GM18519 (cell line): Measurements from ENCODE around the gene MPZL1.

Experiments
- ATAC-seq: cut with Tn5 transposase; IDR thresholded peaks from one replicate; pipeline ENCODE4 v1.9.1; 2021; ENCODE audit warnings: mild to moderate bottlenecking, moderate library complexity; ENCODE audit not compliant: unreplicated experiment, low FRiP score

Gene MPZL1

DNA sequence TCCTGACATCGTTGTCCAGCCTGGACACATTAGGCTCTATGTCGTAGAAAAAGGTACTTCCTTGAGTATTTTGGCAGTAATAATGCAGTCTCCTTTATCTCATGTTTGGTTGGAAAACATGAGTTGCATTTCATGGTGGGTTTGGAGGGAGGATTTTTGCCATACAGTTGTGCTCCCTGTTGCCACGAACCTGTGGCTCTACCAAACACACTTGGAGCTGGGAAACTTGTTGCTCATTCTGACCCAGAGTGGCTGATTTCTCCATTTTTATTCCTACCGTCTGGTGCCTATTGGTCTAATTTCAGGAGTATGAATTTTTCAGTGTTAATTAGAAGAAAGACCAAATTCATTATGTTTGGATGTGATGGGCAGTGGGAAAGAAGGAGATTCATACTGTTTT lies 50.7 kb downstream of the MPZL1 start:
- no peak for ATAC-seq

DNA sequence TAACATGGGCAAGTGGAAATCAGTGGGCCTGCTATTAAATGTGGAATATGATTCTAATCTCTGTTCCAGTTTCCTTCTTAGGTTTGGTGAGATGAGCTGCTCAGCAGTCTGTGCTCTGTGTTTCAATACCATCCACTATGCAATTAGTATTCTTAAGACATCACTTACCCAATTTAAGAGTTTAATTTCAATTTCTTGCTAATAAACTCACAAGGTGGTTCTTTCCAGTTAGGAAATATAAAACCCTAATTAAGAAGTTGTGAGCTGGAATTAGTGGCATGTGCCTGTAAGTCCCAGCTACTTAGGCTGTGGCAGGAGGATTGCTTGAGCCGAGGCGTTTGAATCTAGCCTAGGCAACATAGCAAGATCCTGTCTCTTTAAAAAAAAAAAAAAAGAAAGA lies 51.7 kb downstream of the MPZL1 start:
- ATAC-seq = no peak

DNA sequence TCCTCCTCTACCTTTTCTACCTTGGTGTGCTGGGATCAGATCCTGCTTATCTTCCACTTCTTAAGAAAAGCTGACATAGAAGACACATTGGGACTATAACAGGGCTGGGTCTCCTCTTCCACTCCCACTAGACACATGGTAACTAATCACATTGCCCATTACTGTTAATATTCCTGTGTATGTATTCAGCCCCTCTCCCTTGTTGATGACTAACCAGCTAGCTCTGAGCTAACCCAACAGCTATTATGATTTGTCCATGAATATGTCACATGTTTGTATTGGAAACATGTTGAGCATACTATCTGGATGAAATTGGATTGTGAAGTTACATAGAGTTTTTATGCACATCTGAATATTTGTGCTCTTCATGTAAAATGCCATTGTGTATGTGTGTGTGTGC lies 52.9 kb downstream of the MPZL1 start:
- ATAC-seq = no peak

DNA sequence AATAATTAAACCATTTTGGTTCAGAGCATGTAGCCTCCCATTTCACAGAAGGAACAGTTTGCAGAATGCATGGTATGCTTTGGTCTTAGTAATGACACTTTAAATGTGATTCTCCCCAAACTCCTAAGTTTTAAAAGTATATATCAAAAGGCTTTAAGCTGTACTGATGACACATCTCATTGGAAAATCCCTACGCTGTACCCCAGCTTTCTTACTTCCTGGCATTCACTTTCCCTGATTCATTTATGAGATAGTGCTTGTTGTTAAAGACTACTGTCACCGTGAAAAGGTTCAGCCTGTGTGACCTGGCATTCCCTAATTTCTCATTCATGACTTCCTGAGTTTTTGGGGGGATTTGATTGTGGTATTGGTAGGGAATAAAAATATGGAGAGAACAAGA lies 53.4 kb downstream of the MPZL1 start:
- no peak for ATAC-seq

DNA sequence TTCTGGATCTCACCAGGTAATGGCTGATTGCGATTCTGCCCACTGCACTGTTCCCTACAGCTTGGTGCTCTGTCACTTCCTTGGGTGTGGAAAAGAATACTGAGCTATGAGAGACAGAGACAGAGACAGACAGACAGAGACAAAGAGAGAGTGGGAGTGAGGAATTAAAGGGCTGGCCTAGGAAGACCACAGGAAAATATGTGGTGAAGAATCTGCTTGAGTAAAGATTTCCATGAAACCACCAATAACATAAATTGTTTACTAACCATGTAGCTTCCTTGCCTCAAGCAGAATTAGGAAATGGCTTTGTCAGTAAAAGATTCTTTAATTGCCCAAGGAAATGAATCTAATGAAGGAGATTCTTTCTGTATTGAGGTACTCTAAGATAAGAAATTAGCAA lies 54.4 kb downstream of the MPZL1 start:
- ATAC-seq = no peak

DNA sequence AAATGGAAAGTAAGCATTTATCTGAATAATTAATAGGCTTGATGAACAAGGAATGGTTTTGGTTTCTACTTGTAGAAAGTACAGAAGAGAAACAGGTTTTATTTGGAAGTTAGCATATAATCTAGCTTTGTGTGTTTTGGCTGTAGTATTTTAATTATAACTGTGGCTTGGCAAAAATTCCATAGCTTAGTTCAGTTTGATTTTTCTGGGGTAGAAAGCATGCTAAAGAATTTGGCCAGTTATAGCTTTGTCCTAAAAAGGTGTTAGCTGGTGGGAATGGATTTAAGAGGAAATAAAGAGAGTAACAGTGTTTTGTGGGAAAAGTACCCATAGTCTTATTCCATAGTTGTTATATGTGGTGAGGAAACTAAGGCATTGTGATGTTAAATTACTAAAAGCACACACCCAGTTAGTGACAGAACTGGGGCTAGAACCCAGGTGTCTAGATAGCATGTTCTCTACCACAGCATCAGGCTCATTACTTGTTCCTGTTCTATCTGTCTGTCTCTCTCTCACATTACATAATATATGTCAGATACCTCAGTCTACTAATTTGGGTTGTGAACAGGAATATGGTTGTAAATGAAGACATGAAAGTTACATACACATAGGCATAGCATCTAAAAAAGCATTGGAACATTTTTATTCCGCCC lies 55.0 kb downstream of the MPZL1 start:
- no peak for ATAC-seq

DNA sequence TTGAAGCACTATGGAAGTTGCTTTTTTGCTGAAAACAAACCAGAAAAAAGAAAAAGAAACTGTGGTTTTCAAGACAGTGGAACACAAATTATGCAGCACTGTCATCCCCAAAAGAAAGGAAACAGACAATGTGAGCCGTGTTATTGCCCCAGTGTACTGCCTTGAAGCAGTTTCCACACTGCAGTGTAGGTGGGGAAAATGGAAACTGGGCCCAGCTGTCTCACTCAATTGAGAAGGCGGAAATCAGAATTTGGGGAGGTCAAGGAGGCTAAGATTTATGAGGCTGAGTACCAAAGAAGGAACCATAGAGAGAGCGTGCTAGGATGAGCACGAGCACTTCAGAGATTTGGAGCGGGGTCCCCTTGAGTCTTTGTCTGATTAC lies 55.5 kb downstream of the MPZL1 start:
- ATAC-seq = no peak

DNA sequence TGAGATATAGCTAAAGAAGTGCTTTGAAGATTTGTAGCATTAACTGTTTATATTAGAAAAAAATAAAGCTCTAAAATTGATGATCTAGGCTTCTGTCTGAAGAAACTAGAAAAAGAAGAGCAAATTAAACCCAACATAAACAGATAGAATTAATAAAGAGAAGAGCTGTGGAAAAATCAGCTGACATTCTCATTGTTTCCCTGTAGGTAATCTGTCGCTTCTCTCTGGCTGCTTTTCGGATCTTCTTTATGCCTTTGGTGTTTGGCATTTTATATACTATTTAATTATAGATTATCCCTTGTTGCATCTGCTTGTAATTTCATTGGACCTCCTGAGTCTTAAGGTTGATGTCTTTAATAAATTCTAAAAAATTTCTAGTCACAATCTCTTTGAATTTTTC lies 59.8 kb downstream of the MPZL1 start:
- no peak for ATAC-seq

DNA sequence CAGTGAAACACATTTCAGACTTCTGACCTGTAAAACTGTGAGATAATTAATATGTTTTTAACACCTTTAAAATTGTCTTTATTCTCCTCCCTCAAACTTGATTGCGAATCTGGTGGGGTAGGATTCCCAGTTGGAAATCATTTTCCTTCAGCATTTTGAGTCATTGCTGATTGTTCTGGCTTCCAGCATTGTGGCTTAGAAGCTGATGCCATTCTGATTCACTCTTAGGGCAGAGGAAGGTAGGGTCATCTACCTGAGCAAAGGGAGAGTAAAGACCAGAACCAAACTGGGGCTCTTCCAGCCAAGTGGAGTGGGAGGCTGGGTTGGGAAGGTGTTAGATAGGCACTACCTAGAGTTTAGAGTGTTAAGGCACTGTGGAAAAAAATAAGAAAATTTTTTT lies 61.2 kb downstream of the MPZL1 start:
- no peak for ATAC-seq

DNA sequence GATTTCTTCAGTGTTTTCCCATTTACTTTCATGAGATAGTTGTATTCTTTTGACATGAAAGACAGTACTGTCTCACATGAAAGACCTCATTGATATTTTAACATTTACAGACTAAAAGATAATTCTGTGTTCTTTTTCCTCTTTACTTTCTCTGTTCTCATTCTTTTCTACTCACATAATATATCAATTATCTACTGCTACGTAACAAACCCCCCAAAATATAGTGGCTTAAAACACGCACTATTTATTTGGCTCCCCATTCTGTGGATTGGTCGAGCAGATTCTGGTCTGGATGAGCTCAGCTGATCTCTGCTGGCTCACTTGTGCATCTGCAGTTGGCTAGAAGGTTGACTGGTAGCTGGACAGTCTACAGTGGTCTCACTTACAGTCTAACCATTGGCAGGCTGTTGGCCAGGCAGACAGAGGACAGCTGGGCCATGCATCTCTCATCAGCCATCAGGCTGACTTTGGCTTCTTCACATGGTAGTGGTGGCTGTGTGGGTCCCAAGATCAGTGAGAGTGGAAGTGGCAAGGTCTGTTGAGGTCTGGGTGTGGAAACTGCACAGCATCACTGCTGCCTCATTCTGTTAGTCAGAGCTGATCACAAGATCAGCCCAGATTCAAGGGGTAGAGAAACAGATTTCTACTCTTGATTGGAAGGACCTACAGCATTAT lies 63.2 kb downstream of the MPZL1 start:
- no peak for ATAC-seq

DNA sequence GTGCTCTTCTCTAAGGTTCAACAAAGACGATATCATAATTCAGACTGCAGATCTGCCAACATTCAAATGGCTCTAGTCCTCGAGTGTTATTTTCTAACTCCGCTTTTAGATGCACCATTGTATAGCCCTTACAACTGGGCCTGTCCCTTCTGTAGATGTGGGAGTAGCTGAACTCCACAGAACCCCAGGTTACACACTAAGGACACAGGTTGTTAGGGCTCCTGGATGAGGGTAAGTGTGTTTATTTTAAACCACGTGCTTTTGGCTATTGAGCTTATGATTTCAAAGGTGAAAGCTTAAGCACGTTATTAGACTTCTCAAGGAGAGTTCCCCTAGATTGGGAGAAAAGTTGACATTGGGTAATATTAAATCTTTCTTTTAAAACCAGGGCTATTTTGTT lies 64.7 kb downstream of the MPZL1 start:
- ATAC-seq = no peak

DNA sequence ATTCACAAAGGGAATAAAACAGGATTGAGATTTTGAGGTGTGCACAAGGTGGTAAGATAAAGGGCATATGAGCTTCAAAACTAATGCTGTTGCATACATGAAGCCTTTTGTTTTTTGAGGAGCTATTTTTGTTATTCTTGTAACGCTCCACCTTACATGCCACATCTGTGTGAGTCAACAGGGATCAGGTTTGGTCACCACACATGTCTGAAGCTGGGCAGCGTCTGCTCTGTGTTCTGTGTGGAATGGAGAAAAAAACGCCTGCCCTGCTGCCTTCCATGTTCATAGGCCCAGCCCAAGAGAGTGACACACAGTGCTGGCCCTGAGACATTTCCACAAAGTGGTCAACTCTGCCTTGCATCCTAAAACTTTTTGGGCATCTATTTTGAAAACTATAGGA lies 67.7 kb downstream of the MPZL1 start:
- no peak for ATAC-seq

DNA sequence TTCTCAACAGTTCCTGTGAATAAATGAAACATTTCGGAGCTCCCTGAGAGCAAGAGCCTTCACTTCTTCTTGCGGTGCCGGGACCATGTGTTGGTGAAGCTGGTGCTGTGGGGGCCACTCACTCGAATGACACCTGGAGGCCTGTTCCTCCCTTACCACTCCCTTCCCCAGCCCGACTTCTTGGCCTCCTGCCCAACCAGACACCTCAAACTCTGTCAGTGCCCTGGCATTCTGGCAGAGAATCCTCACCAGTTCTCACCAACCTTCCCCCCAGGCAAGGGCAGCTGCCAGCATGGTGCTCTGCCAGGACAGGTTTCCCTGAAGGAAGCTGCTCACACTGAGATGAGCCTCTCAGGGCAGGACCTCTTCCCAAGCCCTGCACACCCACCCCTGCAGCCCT lies 68.3 kb downstream of the MPZL1 start:
- ATAC-seq = no peak

DNA sequence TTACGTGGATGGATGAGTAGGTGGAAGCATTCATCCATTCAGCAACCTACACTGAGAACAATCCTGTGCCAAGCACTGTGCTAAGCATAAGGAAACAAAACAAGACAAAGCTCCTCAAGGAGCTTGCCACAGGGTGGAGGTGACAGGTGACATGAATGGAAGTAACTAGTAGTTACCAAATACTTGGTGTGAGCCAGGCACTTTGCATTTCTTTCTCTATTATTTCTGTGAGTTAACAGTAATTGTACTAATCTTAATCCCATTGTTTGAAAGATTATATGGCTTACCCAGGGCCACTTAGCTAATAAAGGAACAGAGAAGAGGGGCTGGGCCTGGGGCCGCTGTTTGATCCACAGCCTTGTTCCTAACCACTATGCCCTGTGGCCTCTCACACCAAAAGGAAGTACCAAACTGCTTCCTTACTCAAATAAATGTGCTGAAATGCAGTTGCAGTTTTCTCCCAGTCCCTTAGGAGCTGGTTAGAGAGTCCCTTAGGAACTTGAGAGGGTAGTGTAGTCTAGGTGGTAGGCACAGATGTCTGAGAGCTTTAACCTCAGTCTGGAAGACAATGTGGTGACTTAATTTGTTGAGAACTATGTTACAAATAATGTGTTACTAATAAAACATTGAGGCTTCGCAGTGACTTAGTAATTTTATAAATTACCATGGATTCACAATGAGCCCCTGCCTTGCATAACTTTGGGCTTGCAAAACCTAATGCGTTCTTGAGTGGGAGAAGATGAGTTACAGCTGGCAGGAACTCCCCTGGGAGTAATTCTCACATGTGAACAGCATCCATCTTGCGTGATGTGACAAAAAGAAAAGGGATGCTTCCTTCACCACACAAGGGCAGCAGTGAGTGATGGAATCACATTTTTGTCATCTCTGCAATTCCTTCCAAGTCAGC lies 69.8 kb downstream of the MPZL1 start:
- ATAC-seq = no peak

DNA sequence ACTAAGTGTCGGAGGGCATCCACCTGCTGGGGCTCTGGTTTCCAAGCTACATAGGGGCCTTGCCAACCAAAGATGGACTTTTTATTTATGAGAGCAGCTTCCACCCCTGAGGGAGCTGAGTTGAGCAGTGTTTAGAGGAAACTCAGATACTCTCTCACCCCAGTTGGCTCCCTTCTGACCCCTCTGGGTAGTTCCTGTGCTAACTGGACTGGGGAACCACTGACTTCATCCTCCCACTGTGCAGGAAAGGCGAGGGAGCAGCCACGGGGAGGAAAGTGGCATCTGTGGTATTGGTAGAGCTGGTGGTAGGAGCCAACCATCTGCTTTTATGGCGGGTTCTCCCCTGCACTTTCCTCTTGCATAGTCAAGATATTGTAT lies 70.4 kb downstream of the MPZL1 start:
- no peak for ATAC-seq

DNA sequence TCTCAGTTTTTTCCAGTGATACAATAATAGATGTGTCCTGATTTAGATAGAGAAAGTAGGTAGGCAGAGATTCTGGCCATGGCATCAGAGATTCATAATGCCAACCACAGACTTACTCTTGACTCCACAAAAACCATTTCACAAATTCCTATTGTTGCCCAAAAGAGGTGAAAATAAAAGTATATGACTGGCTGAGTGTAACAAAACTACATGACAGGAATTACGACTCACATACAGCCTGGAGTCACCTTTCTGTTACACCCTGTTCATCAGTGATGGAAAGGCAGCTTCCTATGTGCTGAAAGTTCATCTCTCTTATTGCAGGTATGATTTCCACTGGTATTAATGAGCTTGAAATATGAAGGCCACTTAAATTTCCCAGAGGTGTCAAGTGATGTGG lies 72.3 kb downstream of the MPZL1 start:
- no peak for ATAC-seq

DNA sequence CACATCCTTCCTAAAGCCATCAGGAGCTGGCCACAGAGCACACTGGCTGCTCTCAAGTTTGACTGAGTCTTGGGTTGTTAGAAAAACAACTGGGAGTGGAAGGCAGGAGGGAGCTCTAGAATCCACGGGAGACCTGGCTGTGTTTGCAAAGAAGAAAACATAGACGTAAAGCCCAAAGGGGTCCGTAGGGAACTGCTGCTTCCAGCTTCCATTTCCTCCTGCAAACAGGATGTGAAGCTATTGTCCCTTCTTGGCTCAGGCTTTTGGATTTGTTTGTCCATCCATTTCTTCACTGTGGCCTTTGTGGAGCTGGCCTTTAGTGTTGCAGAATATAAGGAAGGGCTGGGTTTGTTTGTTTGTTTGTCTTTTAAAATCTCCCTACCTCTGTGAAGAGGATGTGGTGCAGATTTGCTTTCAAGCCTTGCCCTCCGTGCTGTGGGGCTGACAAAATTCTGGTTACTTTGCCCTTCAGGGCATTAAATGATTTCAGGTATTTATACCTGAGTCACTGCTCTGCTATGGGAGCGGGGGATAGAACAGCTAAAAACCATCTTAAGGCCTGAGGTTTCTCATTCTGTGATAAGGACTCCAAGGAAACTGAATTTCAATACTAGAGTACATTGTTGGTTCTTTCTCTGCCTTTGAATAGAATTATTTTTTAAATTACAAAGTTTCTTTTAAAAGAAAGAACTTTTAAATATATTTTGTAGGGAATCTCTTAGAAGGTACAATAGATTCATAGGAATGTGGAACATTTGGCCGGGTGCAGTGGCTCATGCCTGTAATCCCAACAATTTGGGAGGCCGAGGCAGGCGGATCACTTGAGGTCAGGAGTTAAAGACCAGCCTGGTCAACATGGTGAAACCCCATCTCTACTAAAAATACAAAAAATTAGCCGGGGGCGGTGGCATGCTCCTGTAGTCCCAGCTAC lies 74.3 kb downstream of the MPZL1 start:
- ATAC-seq = no peak

DNA sequence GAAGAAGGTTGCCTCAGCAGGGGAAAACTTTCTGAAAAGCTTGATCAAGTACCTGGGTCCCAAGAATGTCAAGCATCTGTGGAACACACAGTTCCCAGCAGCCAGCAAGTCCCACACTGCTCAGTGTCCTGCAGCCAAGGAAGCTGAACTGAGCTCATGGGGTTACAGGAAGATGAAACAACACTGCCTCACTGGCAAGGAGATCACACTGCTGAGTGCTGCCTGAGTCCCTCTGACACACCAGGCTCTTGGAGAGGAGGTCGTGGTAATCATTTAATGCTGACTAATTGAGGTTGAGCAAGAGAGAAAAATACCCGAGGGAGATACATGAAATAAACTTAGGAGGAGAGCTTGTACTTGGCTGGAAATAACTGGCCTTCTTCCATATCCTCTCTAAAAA lies 75.2 kb downstream of the MPZL1 start:
- no peak for ATAC-seq

DNA sequence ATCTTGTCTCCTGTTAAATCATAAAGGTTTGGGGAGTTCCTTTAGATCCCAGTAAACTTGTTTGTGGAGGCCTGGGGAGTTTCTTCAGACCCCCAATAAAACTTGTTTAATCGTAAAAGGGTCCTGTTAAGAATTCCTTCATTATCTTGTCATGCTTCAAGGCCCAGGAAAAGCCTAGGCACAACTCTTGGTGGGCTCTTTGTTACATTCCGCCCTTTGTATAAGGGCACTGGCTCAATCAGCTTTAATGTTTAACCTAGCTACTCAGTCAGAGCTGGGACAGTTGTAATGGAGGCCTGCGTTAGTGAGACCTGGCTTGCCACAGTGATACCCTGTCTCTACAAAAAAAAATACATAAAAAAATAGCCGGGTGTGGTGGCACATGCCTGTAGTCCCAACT lies 77.2 kb downstream of the MPZL1 start:
- no peak for ATAC-seq

DNA sequence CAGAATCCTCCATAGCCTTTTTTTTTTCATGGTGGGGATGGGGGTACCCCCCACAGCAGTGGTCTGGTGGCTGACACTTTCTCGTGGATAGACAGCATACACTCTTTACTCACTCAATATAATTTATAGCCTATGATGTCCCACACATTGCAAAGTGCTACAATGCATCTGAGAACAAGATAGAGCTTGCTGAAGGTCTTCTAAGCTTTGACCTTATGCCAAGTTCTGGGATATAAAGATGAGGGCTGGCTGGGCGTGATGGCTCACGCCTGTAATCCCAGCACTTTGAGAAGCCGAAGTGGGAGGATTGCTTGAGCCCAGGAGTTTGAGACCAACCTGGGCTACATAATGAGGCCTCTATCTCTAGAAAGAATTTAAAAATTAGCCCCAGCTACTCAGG lies 78.0 kb downstream of the MPZL1 start:
- ATAC-seq = no peak

DNA sequence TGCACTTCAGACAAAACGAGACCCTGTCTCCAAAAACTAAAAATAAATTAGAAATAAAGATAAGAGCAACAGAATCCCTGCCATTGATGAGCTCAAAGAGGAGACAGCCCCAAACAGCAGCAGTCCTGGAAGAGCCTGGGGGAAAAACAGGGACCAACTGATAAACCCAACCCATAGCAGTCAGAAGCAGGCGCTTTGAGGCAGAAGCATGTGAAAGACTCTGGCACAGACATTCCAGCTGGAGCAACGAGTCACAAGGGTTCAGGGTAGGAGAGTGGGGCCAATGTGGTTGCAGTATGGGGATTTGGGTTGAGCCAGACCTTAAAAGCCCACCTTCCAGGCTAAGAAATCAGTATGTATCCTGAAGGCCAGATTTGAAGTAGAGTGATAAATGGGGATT lies 78.5 kb downstream of the MPZL1 start:
- ATAC-seq = no peak
